Suprapubic skin (tissue), 4 donors: ENCODE data around the gene HPCAL1. TPM values are rescaled to one million over a fixed set of nuclear protein-coding genes. Genes with fewer than 3 reads are reported as not detected.

ENCODE experiments used
- DNase-seq, 2 donors: peaks; one replicate each; pipeline ENCODE4 v3.0.0-alpha.2; 2019; ENCODE audit warnings: low spot score in 2 of 2
- H3K27ac ChIP-seq: fragments of 200-600 bp; sonication (generic); one replicate; pipeline ENCODE4 v1.5.1; 2019
- H3K27me3 ChIP-seq: fragments of 200-600 bp; sonication (generic); one replicate; pipeline ENCODE4 v1.5.1; 2019
- H3K36me3 ChIP-seq: fragments of 200-600 bp; sonication (generic); one replicate; pipeline ENCODE4 v1.5.1; 2019
- H3K4me1 ChIP-seq: fragments of 200-600 bp; sonication (generic); one replicate; pipeline ENCODE4 v1.5.1; 2019
- H3K4me3 ChIP-seq: fragments of 200-600 bp; sonication (generic); one replicate; pipeline ENCODE4 v1.5.1; 2019; ENCODE audit warnings: mild to moderate bottlenecking
- H3K9me3 ChIP-seq: fragments of 200-600 bp; sonication (generic); one replicate; pipeline ENCODE4 v1.5.1; 2019
- CTCF ChIP-seq, 2 donors: fragments of 200-600 bp in 1 of 2; fragments of 450-650 bp in 1 of 2; sonication (generic) in 1 of 2; IDR thresholded peaks; one replicate each; pipeline ENCODE4 v1.5.1; 2016 to 2019; ENCODE audit warnings: antibody characterized with exemption in 2 of 2, mild to moderate bottlenecking in 1 of 2, moderate library complexity in 1 of 2
- EP300 ChIP-seq: sonication (generic); formaldehyde crosslinking; IDR thresholded peaks from one replicate; pipeline ENCODE4 v1.6.1; 2017; ENCODE audit warnings: antibody characterized with exemption
- POLR2A ChIP-seq, 2 donors: fragments of 450-650 bp; IDR thresholded peaks; one replicate each; pipeline ENCODE4 v1.6.1; 2017; ENCODE audit warnings: antibody characterized with exemption in 2 of 2, mild to moderate bottlenecking in 2 of 2, moderate library complexity in 2 of 2
- POLR2AphosphoS5 ChIP-seq, 3 donors: sonication (generic); formaldehyde crosslinking; IDR thresholded peaks; one replicate each; pipeline ENCODE4 v1.6.1; 2017; ENCODE audit warnings: antibody characterized with exemption in 3 of 3
- WGBS: methylation state at CpG from one replicate; pipeline ENCODE4 v1.1.5; 2018; 5-methylcytosine and 5-hydroxymethylcytosine counted together
- total RNA-seq, 4 donors: library from RNA; depleted of rRNA; stranded (reverse); fragments of >200 nt; gene quantifications; one replicate each; pipeline ENCODE4 v1.1.0, GENCODE V29; 2016

HPCAL1 gene
- total RNA-seq, 4 donors from 2014 or later = 27.7 to 40.7 (median 35.3) TPM

- Histone ChIP-seq H3K9me3 (no peaks in the 10 kb centered on the region), H3K4me1 (no peaks in the 10 kb centered on the region), H3K4me3 (no peak overlapping the region), H3K27ac (no peak overlapping the region), H3K27me3 (no peaks in the 10 kb centered on the region), H3K36me3 (no peaks in the 10 kb centered on the region)
- DNase-seq = no peak
- TF ChIP-seq CTCF (IDR thresholded peaks at IDR 0.05) (no peak), POLR2A (IDR thresholded peaks at IDR 0.05) (no peak), EP300 (no peak), POLR2AphosphoS5 (IDR thresholded peaks at IDR 0.05) (no peak)
- WGBS = 93% methylated on average over 7 of the region's 7 CpGs
Measured at GRCh38 chr2:10352972-10353371, 50.3 kb downstream of the HPCAL1 start.

- TF ChIP-seq EP300 (no peak), POLR2A (IDR thresholded peaks at IDR 0.05) (no peak), POLR2AphosphoS5 (IDR thresholded peaks at IDR 0.05) (no peak), CTCF (IDR thresholded peaks at IDR 0.05) (no peak)
- DNase-seq = no peak
- Histone ChIP-seq H3K27me3 (no peaks in the 10 kb centered on the region), H3K4me3 (no peak overlapping the region), H3K36me3 (peaks cover 8% of the 10 kb centered on the region), H3K9me3 (no peaks in the 10 kb centered on the region), H3K4me1 (no peaks in the 10 kb centered on the region), H3K27ac (no peak overlapping the region)
- WGBS = 95% methylated on average over 9 of the region's 9 CpGs
Measured at GRCh38 chr2:10353931-10354330, 51.2 kb downstream of the HPCAL1 start.

GRCh38 chr2:10354399-10354798 lies 51.7 kb downstream of the HPCAL1 start:
- 95% methylated on average over 10 of the region's 10 CpGs for WGBS
- no peak for DNase-seq
- Histone ChIP-seq H3K27me3 (no peaks in the 10 kb centered on the region), H3K27ac (no peak overlapping the region), H3K36me3 (peaks cover 11% of the 10 kb centered on the region), H3K4me1 (no peaks in the 10 kb centered on the region), H3K4me3 (no peak overlapping the region), H3K9me3 (no peaks in the 10 kb centered on the region)
- TF ChIP-seq POLR2A (IDR thresholded peaks at IDR 0.05) (no peak), EP300 (no peak), POLR2AphosphoS5 (IDR thresholded peaks at IDR 0.05) (no peak), CTCF (IDR thresholded peaks at IDR 0.05) (no peak)

- Histone ChIP-seq H3K36me3 (peaks cover 15% of the 10 kb centered on the region), H3K4me3 (no peak overlapping the region), H3K27me3 (no peaks in the 10 kb centered on the region), H3K9me3 (no peaks in the 10 kb centered on the region), H3K27ac (no peak overlapping the region), H3K4me1 (no peaks in the 10 kb centered on the region)
- no peak for DNase-seq
- 94% methylated on average over 15 of the region's 16 CpGs for WGBS
- TF ChIP-seq CTCF (IDR thresholded peaks at IDR 0.05) = no peak
- TF ChIP-seq POLR2AphosphoS5 (IDR thresholded peaks at IDR 0.05) = no peak
- TF ChIP-seq POLR2A (IDR thresholded peaks at IDR 0.05) = no peak
- no peak for TF ChIP-seq EP300
Measured at GRCh38 chr2:10355471-10356438, 53.1 kb downstream of the HPCAL1 start.

- Histone ChIP-seq H3K27ac (no peak overlapping the region), H3K9me3 (no peaks in the 10 kb centered on the region), H3K36me3 (peaks cover 15% of the 10 kb centered on the region), H3K4me3 (no peak overlapping the region), H3K27me3 (no peaks in the 10 kb centered on the region), H3K4me1 (no peaks in the 10 kb centered on the region)
- WGBS = 76% methylated on average over 6 of the region's 8 CpGs
- no peak for DNase-seq
- no peak for TF ChIP-seq POLR2A (IDR thresholded peaks at IDR 0.05)
- TF ChIP-seq EP300 = no peak
- TF ChIP-seq POLR2AphosphoS5 (IDR thresholded peaks at IDR 0.05) = no peak
- no peak for TF ChIP-seq CTCF (IDR thresholded peaks at IDR 0.05)
Measured at GRCh38 chr2:10356439-10356811, 53.7 kb downstream of the HPCAL1 start.
